Measurements from ENCODE around the gene SPTBN1. TPM values are rescaled to one million over a fixed set of nuclear protein-coding genes. Genes with fewer than 3 reads are reported as not detected.
"Not testable (repeated sequence)": the region's sequence is repeated elsewhere in the genome, so short reads cannot be mapped to it uniquely, and the experiment has no call there.

Gene SPTBN1
- total RNA-seq, 2 experiments from 2014 or later, result 87.0 to 88.3 TPM

GRCh38 chr2:54497763-54498680, 41.9 kb downstream of the SPTBN1 start:
- no peak for DNase-seq
- H3K4me3 Mint-ChIP-seq, result no peak overlapping the region
- peaks cover 3% of the 10 kb centered on the region for H3K27me3 Mint-ChIP-seq
- H3K9me3 Mint-ChIP-seq, result no peaks in the 10 kb centered on the region
- peaks cover 3% of the 10 kb centered on the region for H3K4me1 Mint-ChIP-seq
- no peak overlapping the region for H3K27ac Mint-ChIP-seq
- no peaks in the 10 kb centered on the region for H3K36me3 Mint-ChIP-seq

- H3K27me3 Mint-ChIP-seq, result peaks cover 3% of the 10 kb centered on the region
- no peak overlapping the region for H3K27ac Mint-ChIP-seq
- no peaks in the 10 kb centered on the region for H3K9me3 Mint-ChIP-seq
- no peak for DNase-seq
- no peak overlapping the region for H3K4me3 Mint-ChIP-seq
- no peaks in the 10 kb centered on the region for H3K36me3 Mint-ChIP-seq
- H3K4me1 Mint-ChIP-seq, result peaks cover 3% of the 10 kb centered on the region
These were observed 43.5 kb downstream of the SPTBN1 start for GRCh38 chr2:54499661-54500060.

DNA sequence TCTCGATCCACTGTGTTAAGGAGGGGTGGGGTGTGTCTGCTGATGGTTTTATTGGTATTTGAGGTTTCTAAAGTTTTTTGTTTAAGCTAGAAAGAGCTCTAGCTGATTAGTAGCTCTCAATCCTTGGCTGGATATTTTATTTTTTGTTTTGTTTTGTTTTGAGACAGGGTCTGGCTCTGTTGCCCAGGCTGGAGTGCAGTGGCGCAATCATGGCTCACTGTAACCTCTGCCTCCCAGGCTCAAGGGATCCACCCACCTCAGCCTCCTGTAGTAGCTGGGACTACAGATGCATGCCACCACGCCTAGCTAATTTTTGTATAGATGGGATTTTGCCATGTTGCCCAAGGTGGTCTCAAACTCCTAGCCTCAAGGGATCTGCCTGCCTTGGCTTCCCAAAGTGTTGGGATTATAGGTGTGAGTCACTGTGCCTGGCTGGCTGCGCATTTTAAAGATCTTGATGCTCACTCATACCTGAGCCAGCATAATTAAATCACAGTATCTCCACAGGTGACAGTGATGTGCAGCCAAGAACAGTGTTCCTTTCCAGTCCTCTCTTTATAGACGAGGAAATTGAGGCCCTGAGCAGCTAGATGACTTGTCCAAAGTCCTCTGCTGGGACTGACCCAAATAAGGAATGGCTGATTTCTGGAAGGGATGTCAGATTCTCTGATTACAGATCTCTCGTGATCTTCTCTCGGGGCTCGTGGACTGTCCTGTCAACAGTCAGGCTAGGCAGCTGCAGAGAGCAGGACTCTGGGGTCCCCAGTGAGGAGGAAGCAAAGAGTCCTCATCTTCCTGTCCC, 44.5 kb downstream of the SPTBN1 start:
- Mint-ChIP-seq H3K4me1 (peaks cover 3% of the 10 kb centered on the region), H3K9me3 (no peaks in the 10 kb centered on the region), H3K36me3 (no peaks in the 10 kb centered on the region), H3K4me3 (no peak overlapping the region), H3K27ac (no peak overlapping the region), H3K27me3 (no peaks in the 10 kb centered on the region)
- DNase-seq, result no peak

- Mint-ChIP-seq H3K9me3 (no peaks in the 10 kb centered on the region), H3K27me3 (no peaks in the 10 kb centered on the region), H3K36me3 (no peaks in the 10 kb centered on the region), H3K4me3 (no peak overlapping the region), H3K27ac (no peak overlapping the region), H3K4me1 (no peaks in the 10 kb centered on the region)
- DNase-seq, result no peak
These were observed 46.6 kb downstream of the SPTBN1 start for GRCh38 chr2:54502731-54503130.

DNA sequence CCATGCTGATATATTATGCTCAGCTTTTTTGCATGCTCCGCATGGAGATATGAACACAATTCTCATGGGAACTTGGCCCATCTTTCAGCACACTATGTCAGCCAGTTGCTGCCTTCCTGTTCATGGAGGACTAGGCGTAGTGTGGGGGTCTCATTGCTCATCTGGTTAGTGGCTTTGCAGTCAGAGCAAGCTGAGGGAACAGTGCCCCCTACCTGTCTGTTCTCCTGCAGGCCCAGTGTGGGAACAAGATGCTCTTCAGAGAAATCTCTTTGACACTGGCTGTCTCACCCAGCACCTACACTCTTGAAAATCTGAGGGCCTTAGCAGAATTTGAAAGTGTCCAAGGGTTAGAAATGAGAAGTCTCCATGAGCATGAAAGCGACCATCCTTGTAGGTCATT, 47.1 kb downstream of the SPTBN1 start:
- H3K4me1 Mint-ChIP-seq, result no peaks in the 10 kb centered on the region
- H3K9me3 Mint-ChIP-seq, result no peaks in the 10 kb centered on the region
- H3K4me3 Mint-ChIP-seq, result no peak overlapping the region
- H3K36me3 Mint-ChIP-seq, result no peaks in the 10 kb centered on the region
- no peaks in the 10 kb centered on the region for H3K27me3 Mint-ChIP-seq
- H3K27ac Mint-ChIP-seq, result no peak overlapping the region
- DNase-seq, result peak; percentile 38

DNA sequence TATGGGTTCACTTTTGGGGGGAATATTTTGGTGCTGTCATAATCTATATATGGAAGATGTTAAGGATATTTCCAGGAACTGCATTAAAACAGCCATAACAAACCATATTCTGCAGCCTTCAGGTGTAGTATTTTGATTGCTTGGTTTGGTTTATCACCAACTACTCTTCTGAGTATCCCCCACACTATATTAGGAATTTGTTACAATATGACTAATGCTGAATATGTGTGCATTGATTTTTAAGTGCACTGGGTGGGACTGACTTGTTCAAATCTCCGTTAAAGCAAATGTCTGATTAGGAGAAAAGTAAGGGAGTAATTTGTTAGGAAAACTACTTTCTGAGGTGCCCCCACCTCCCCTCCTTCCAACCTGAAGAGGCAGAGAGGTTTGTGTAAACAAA, 47.7 kb downstream of the SPTBN1 start:
- Mint-ChIP-seq H3K4me3 (no peak overlapping the region), H3K4me1 (no peaks in the 10 kb centered on the region), H3K27me3 (no peaks in the 10 kb centered on the region)

DNA sequence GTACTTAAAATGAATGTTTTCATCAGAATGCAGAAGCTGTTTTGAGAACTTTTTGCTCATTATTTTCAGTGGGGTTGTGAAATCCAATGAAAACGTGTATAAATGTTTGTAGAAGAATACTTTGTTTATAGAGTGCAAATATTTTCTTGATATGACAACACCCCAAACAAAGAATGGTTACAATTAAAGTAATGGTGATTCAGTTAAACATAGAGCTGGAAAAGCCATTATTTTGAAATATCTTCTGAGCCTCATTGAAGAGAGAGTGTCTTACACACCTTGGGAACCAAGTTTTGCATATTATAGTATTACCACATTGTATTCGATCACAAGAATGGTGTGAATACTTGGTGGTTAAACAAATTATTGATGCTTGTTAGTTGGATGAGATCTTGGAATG, 48.7 kb downstream of the SPTBN1 start:
- Mint-ChIP-seq H3K36me3 (no peaks in the 10 kb centered on the region), H3K4me1 (no peaks in the 10 kb centered on the region), H3K4me3 (no peak overlapping the region), H3K27ac (no peak overlapping the region), H3K9me3 (no peaks in the 10 kb centered on the region), H3K27me3 (no peaks in the 10 kb centered on the region)
- no peak for DNase-seq

More for the DNA sequence above, 47.7 kb downstream of the SPTBN1 start:
- no peak overlapping the region for H3K27ac Mint-ChIP-seq
- H3K36me3 Mint-ChIP-seq, result no peaks in the 10 kb centered on the region
- DNase-seq, result no peak
- no peaks in the 10 kb centered on the region for H3K9me3 Mint-ChIP-seq

DNA sequence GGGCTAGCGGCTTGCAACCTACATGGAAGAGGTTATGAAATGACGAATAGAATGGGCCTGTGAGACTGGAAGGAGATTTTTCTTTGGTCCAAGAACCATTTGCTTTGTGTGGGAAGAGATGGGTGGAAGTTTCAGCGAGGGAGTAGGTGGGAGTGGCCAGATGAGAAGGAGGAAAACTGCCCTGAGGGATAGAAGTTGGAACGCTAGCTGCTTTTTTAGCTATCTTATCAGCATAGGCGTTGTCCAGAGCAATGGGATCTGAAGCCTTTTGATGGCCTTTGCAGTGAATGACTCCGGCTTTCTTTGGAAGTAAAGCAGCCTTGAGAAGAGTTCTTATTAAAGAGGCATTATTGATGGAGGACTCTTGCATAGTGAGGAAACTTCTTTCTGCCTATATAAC, 52.4 kb downstream of the SPTBN1 start:
- Mint-ChIP-seq H3K4me3 (no peak overlapping the region), H3K9me3 (no peaks in the 10 kb centered on the region), H3K4me1 (peaks cover 4% of the 10 kb centered on the region), H3K27ac (no peak overlapping the region), H3K27me3 (no peaks in the 10 kb centered on the region), H3K36me3 (no peaks in the 10 kb centered on the region)
- DNase-seq, result no peak

GRCh38 chr2:54509043-54509442, 52.9 kb downstream of the SPTBN1 start:
- not testable (repeated sequence) for H3K4me3 Mint-ChIP-seq, H3K9me3 Mint-ChIP-seq, H3K4me1 Mint-ChIP-seq, H3K36me3 Mint-ChIP-seq, H3K27ac Mint-ChIP-seq, DNase-seq, H3K27me3 Mint-ChIP-seq

GRCh38 chr2:54510916-54511315, 54.8 kb downstream of the SPTBN1 start:
- Mint-ChIP-seq H3K4me3 (no peak overlapping the region), H3K27ac (no peak overlapping the region), H3K9me3 (no peaks in the 10 kb centered on the region), H3K36me3 (no peaks in the 10 kb centered on the region), H3K27me3 (no peaks in the 10 kb centered on the region), H3K4me1 (peaks cover 4% of the 10 kb centered on the region)
- DNase-seq, result no peak

- no peaks in the 10 kb centered on the region for H3K27me3 Mint-ChIP-seq
- H3K4me3 Mint-ChIP-seq, result no peak overlapping the region
- no peaks in the 10 kb centered on the region for H3K9me3 Mint-ChIP-seq
- peaks cover 4% of the 10 kb centered on the region for H3K4me1 Mint-ChIP-seq
- no peaks in the 10 kb centered on the region for H3K36me3 Mint-ChIP-seq
- no peak overlapping the region for H3K27ac Mint-ChIP-seq
- no peak for DNase-seq
These were observed 56.1 kb downstream of the SPTBN1 start for GRCh38 chr2:54512183-54512582.

- no peaks in the 10 kb centered on the region for H3K9me3 Mint-ChIP-seq
- no peak overlapping the region for H3K4me3 Mint-ChIP-seq
- H3K27ac Mint-ChIP-seq, result no peak overlapping the region
- H3K4me1 Mint-ChIP-seq, result peaks cover 4% of the 10 kb centered on the region
- no peaks in the 10 kb centered on the region for H3K36me3 Mint-ChIP-seq
- DNase-seq, result no peak
- H3K27me3 Mint-ChIP-seq, result no peaks in the 10 kb centered on the region
These were observed 56.7 kb downstream of the SPTBN1 start for GRCh38 chr2:54512663-54513362.

DNA sequence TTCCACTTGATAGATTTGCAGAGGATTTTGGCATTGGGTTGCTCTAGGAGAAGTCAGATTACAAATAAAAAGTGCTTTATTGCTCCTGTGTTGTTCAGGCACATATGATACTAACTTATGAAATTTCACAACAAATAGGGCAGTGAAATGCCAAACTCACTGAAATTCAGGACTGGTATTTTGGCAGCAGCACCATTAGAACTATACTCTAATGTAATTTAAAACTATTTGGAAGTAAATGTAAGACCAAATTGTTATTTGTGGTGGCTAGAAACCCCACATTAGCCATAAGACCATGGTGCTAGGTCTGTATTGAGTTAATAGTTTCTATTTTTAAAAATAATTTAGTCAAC, 57.2 kb downstream of the SPTBN1 start:
- no peak for DNase-seq
- no peaks in the 10 kb centered on the region for H3K9me3 Mint-ChIP-seq
- H3K4me1 Mint-ChIP-seq, result peaks cover 4% of the 10 kb centered on the region
- no peaks in the 10 kb centered on the region for H3K36me3 Mint-ChIP-seq
- H3K27me3 Mint-ChIP-seq, result no peaks in the 10 kb centered on the region
- H3K4me3 Mint-ChIP-seq, result no peak overlapping the region
- no peak overlapping the region for H3K27ac Mint-ChIP-seq

DNA sequence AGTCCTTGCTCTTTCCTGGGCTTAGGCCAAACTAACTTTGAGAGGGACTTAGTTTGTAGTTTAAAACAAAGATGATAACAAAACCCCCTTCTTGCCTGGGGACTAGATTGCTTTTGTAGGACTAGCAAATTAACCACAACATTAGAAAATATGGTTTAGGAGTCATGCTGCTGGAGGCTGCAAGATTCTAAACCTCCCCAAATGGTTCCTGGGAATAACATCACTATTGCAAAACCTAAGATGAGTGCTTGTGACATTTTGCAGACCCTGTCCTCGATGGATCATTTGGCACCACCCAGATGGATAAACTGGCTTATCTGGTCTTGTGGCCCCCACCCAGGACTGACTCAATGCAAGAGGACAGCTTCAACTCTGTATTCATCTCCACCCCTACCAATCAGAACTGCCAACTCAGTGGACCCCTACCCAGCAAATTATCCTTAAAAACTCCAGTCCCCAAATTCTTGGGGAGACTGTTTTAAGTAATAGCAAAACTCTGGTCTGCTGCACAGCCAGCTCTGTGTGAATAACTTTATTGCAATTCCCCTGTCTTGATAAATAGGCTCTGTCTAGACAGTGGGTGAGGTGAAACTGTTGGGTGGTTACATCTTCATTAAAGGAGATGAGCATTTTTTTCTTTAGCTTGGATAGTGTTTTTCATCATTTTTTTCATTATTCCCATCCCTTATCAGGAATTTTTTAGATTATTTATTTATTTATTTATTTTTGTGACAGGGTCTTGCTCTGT, 58.9 kb downstream of the SPTBN1 start:
- Mint-ChIP-seq H3K4me1 (peaks cover 4% of the 10 kb centered on the region), H3K9me3 (no peaks in the 10 kb centered on the region), H3K36me3 (no peaks in the 10 kb centered on the region), H3K27me3 (no peaks in the 10 kb centered on the region), H3K4me3 (no peak overlapping the region), H3K27ac (no peak overlapping the region)
- DNase-seq, result no peak

GRCh38 chr2:54516842-54517241, 60.7 kb downstream of the SPTBN1 start:
- Mint-ChIP-seq H3K4me1 (peaks cover 4% of the 10 kb centered on the region), H3K27ac (no peak overlapping the region), H3K4me3 (no peak overlapping the region), H3K27me3 (no peaks in the 10 kb centered on the region), H3K36me3 (no peaks in the 10 kb centered on the region), H3K9me3 (no peaks in the 10 kb centered on the region)
- DNase-seq, result no peak

Measured in activated naive CD8-positive, alpha-beta T cell treated with anti-CD3 and anti-CD28 coated beads for 36 hours (primary cell).